Ishikawa (cell line): ENCODE data around the gene DQX1.

ENCODE experiments used
- CEBPB ChIP-seq: IDR thresholded peaks from 2 replicates; pipeline ENCODE4 v1.6.1; 2012
- CREB1 ChIP-seq: IDR thresholded peaks from 2 replicates; pipeline ENCODE4 v1.6.1; 2012; ENCODE audit warnings: low read depth
- EGR1 ChIP-seq: IDR thresholded peaks from 2 replicates; pipeline ENCODE4 v1.6.1; 2012
- EP300 ChIP-seq: IDR thresholded peaks from 2 replicates; pipeline ENCODE4 v1.6.1; 2012; ENCODE audit warnings: borderline replicate concordance
- FOXM1 ChIP-seq: IDR thresholded peaks from 2 replicates; pipeline ENCODE4 v1.6.1; 2012; ENCODE audit warnings: low read depth, borderline replicate concordance
- MAX ChIP-seq: IDR thresholded peaks from 2 replicates; pipeline ENCODE4 v1.6.1; 2012
- NFIC ChIP-seq: IDR thresholded peaks from 2 replicates; pipeline ENCODE4 v1.6.1; 2012
- RAD21 ChIP-seq: IDR thresholded peaks from 2 replicates; pipeline ENCODE4 v1.6.1; 2012; ENCODE audit warnings: low read depth
- TAF1 ChIP-seq: IDR thresholded peaks from 2 replicates; pipeline ENCODE4 v1.6.1; 2012; ENCODE audit warnings: low read depth, mild to moderate bottlenecking
- TCF12 ChIP-seq: IDR thresholded peaks from 2 replicates; pipeline ENCODE4 v1.6.1; 2012; ENCODE audit warnings: low read depth
- TEAD4 ChIP-seq: IDR thresholded peaks from 2 replicates; pipeline ENCODE4 v1.6.1; 2012
- USF1 ChIP-seq: IDR thresholded peaks from 2 replicates; pipeline ENCODE4 v1.6.1; 2012
- YY1 ChIP-seq: IDR thresholded peaks from 2 replicates; pipeline ENCODE4 v1.6.1; 2012; ENCODE audit warnings: low read depth
- ZBTB7A ChIP-seq: IDR thresholded peaks from 2 replicates; pipeline ENCODE4 v1.6.1; 2012; ENCODE audit warnings: low read depth
- TF ChIP-seq, protein P1 (sequence below): IDR thresholded peaks from 2 replicates; pipeline ENCODE4 v1.6.1; 2012; ENCODE audit warnings: low read depth, mild to moderate bottlenecking

DQX1 gene

GRCh38 chr2:74566754-74567085 is 40.7 kb upstream of the DQX1 start:
- no peak for TF ChIP-seq NFIC
- TF ChIP-seq RAD21, result no peak
- TF ChIP-seq TEAD4, result no peak
- no peak for TF ChIP-seq YY1
- no peak for TF ChIP-seq CREB1
- TF ChIP-seq CEBPB, result no peak
- TF ChIP-seq EGR1, result no peak
- TF ChIP-seq TCF12, result no peak

DNA sequence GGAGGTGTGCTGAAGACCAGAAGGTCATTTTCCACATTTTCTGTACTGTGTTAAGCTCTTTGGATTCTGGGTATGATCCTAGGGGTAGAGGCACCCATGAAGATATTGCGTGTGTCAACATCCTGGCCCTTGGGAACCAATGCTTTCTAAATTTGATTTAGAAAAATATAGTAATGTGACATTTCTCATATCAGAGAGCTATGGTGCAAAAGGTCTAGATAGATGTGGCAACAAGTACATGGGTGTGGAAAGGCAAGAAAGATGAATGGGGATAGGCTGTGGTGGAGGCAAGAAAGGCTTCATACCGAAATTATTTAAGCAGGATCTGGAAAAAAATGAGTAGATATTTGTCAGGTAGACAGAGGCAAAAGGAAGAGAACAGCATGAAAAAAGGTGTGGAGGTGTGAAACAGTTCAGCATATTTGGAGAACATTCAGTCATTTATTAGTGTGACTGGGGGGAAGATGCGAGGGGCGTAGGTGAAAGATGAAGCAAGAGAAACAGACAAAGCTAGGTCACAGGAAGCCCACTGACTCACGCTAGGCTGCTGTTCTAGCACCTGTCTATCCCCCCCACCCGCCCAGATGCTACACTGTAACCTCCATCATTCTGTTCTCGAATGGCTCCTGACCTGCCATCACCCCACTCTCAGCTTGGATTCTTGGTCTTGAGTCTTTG is 40.2 kb upstream of the DQX1 start:
- no peak for TF ChIP-seq MAX
- no peak for TF ChIP-seq CEBPB
- TF ChIP-seq USF1, result no peak
- no peak for TF ChIP-seq EGR1
- TF ChIP-seq TEAD4, result no peak
- no peak for TF ChIP-seq YY1
- no peak for TF ChIP-seq FOXM1
- TF ChIP-seq TAF1, result no peak
- no peak for TF ChIP-seq ZBTB7A
- no peak for TF ChIP-seq TCF12
- no peak for TF ChIP-seq RAD21
- TF ChIP-seq, protein P1, sequence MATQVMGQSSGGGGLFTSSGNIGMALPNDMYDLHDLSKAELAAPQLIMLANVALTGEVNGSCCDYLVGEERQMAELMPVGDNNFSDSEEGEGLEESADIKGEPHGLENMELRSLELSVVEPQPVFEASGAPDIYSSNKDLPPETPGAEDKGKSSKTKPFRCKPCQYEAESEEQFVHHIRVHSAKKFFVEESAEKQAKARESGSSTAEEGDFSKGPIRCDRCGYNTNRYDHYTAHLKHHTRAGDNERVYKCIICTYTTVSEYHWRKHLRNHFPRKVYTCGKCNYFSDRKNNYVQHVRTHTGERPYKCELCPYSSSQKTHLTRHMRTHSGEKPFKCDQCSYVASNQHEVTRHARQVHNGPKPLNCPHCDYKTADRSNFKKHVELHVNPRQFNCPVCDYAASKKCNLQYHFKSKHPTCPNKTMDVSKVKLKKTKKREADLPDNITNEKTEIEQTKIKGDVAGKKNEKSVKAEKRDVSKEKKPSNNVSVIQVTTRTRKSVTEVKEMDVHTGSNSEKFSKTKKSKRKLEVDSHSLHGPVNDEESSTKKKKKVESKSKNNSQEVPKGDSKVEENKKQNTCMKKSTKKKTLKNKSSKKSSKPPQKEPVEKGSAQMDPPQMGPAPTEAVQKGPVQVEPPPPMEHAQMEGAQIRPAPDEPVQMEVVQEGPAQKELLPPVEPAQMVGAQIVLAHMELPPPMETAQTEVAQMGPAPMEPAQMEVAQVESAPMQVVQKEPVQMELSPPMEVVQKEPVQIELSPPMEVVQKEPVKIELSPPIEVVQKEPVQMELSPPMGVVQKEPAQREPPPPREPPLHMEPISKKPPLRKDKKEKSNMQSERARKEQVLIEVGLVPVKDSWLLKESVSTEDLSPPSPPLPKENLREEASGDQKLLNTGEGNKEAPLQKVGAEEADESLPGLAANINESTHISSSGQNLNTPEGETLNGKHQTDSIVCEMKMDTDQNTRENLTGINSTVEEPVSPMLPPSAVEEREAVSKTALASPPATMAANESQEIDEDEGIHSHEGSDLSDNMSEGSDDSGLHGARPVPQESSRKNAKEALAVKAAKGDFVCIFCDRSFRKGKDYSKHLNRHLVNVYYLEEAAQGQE, result no peak
- TF ChIP-seq EP300, result no peak
- no peak for TF ChIP-seq NFIC
- no peak for TF ChIP-seq CREB1

- TF ChIP-seq EGR1 (no peak), NFIC (no peak), YY1 (no peak), ZBTB7A (no peak), CREB1 (no peak), EP300 (no peak), RAD21 (no peak), TAF1 (no peak), USF1 (no peak), FOXM1 (no peak)
Measured at GRCh38 chr2:74564222-74564621, 38.2 kb upstream of the DQX1 start.

- TF ChIP-seq CREB1 (no peak), TCF12 (no peak), TEAD4 (no peak), TAF1 (no peak), EP300 (no peak)
Measured at GRCh38 chr2:74562126-74562775, 36.2 kb upstream of the DQX1 start.

DNA sequence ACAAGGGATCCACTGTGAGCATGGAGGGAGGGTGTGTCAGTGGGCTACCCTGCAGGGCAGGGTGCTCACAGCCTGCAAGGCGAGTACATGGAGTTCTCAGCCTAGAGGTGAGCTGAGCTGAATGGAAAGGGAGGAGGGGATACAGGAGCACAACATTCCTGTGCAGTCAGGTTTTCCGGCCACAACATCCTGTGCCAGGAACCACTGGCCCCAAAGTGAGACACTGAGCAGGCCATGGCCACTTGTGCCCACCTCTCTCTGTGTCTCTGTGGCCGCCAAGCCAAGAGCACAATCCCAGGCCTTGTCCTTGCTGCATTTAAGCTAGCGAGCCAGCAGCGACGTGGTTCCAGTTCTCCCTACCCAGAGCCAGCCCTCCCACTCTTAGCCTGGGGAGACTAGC is 34.6 kb upstream of the DQX1 start:
- no peak for TF ChIP-seq EP300
- peak; percentile 58; the same call in 1 of the 2 replicates for TF ChIP-seq TEAD4
- TF ChIP-seq TAF1, result no peak
- no peak for TF ChIP-seq USF1
- TF ChIP-seq EGR1, result no peak

DNA sequence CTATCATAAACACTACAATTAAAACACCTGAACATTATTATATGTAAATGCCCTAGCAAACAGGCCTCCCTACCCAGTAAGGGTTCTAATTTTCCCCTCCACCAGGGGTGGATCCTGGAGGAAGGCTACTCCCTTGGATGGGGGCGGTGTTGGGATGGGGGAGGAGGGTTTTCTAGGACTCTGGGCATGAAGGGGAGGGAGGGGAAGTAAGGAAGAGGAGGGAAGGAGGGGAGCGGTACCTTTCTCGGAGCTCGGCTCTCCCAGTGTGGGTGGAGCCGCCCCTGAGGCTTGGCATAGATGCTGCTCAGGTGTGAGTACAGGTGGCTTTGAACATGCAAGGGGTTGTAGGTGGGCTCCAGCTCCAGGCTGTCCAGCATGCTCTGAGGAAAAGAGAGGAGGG is 33.9 kb upstream of the DQX1 start:
- no peak for TF ChIP-seq NFIC
- TF ChIP-seq ZBTB7A, result no peak
- TF ChIP-seq TCF12, result no peak
- no peak for TF ChIP-seq CEBPB
- no peak for TF ChIP-seq TEAD4
- TF ChIP-seq CREB1, result no peak
- no peak for TF ChIP-seq MAX
- TF ChIP-seq EP300, result no peak
- no peak for TF ChIP-seq YY1
- TF ChIP-seq, protein P1, result no peak
- TF ChIP-seq FOXM1, result no peak
- no peak for TF ChIP-seq USF1
- no peak for TF ChIP-seq EGR1
- no peak for TF ChIP-seq TAF1
- no peak for TF ChIP-seq RAD21
